HEK293 (cell line): ENCODE results near the gene PRR18.

Experiments used
- CTCF ChIA-PET: fragments of 350-600 bp; formaldehyde crosslinking; extraction: SDS; loops from one replicate; lab custom pipeline; 2021; ENCODE audit warnings: antibody characterized with exemption; lab: Yijun Ruan, JAX
- POLR2A ChIA-PET: fragments of 300-600 bp; formaldehyde crosslinking; extraction: SDS; loops from one replicate; lab custom pipeline; 2020; ENCODE audit warnings: antibody characterized with exemption, inconsistent platforms; lab: Yijun Ruan, JAX
- H3K27ac ChIP-seq: fragments of 200-500 bp; sonication (Bioruptor generic); 2 replicates; pipeline ENCODE4 v1.5.1; 2014; ENCODE audit warnings: low read depth, low read length, control low read depth, inconsistent platforms; ENCODE audit errors: extremely low read depth
- H3K36me3 ChIP-seq, 2 experiments: fragments of 200-500 bp in 1 of 2; sonication (Bioruptor generic) in 1 of 2; 1 replicate in 1 of 2; 2 replicates in 1 of 2; pipeline ENCODE4 v1.5.1; 2014 to 2017; ENCODE audit warnings: inconsistent platforms in 2 of 2, low read length in 2 of 2; ENCODE audit not compliant: control insufficient read depth in 2 of 2, insufficient read depth in 1 of 2
- H3K4me1 ChIP-seq: fragments of 200-500 bp; sonication (Bioruptor generic); 2 replicates; pipeline ENCODE4 v1.5.1; 2014; ENCODE audit warnings: mild to moderate bottlenecking, low read length, inconsistent platforms; ENCODE audit not compliant: control insufficient read depth, insufficient read depth
- H3K4me3 ChIP-seq: 2 replicates; pipeline ENCODE4 v1.5.1; 2011; ENCODE audit warnings: low read depth, mild to moderate bottlenecking, control low read depth, low read length, moderate library complexity
- H3K9me3 ChIP-seq: fragments of 200-500 bp; sonication (Bioruptor generic); 2 replicates; pipeline ENCODE4 v1.5.1; 2014; ENCODE audit warnings: low read depth, low read length, inconsistent platforms; ENCODE audit not compliant: control insufficient read depth, insufficient read depth
- GLI4 ChIP-seq: fragments of 450-650 bp; formaldehyde crosslinking; IDR thresholded peaks from 2 replicates; pipeline ENCODE4 v1.5.1; 2016; ENCODE audit warnings: missing biosample characterization, missing genetic modification characterization
- PRDM1 ChIP-seq: fragments of 450-650 bp; formaldehyde crosslinking; IDR thresholded peaks from 2 replicates; pipeline ENCODE4; 2016; ENCODE audit warnings: missing biosample characterization, missing genetic modification characterization
- SCRT1 ChIP-seq: fragments of 450-650 bp; formaldehyde crosslinking; IDR thresholded peaks from 2 replicates; pipeline ENCODE4 v1.5.1; 2016; ENCODE audit warnings: missing biosample characterization, missing genetic modification characterization, borderline replicate concordance
- SP3 ChIP-seq: fragments of 450-650 bp; formaldehyde crosslinking; IDR thresholded peaks from 2 replicates; pipeline ENCODE4 v1.5.1; 2016; ENCODE audit warnings: missing biosample characterization, missing genetic modification characterization
- TCF7L2 ChIP-seq: IDR thresholded peaks from 2 replicates; pipeline ENCODE4 v1.6.1; 2011; ENCODE audit warnings: low read depth, mild to moderate bottlenecking, inconsistent platforms, low read length, moderate library complexity, borderline replicate concordance
- WT1 ChIP-seq: fragments of 450-650 bp; formaldehyde crosslinking; IDR thresholded peaks from 2 replicates; pipeline ENCODE4 v1.5.1; 2016; ENCODE audit warnings: missing biosample characterization, missing genetic modification characterization
- ZBTB44 ChIP-seq: fragments of 450-650 bp; IDR thresholded peaks from 2 replicates; pipeline ENCODE4 v1.5.1; 2018; ENCODE audit warnings: missing biosample characterization, mild to moderate bottlenecking, missing genetic modification characterization
- ZBTB48 ChIP-seq: fragments of 450-650 bp; formaldehyde crosslinking; IDR thresholded peaks from 2 replicates; pipeline ENCODE4 v1.5.1; 2016; ENCODE audit warnings: missing biosample characterization, missing genetic modification characterization
- ZFHX2 ChIP-seq: fragments of 450-650 bp; formaldehyde crosslinking; conservative IDR thresholded peaks from 2 replicates; pipeline ENCODE4 v1.5.1; 2016; ENCODE audit warnings: missing biosample characterization, missing genetic modification characterization
- ZIC2 ChIP-seq: fragments of 450-650 bp; formaldehyde crosslinking; IDR thresholded peaks from 2 replicates; pipeline ENCODE4 v1.5.1; 2016; ENCODE audit warnings: missing biosample characterization, missing genetic modification characterization
- ZNF140 ChIP-seq: fragments of 450-650 bp; formaldehyde crosslinking; IDR thresholded peaks from 2 replicates; pipeline ENCODE4 v1.5.1; 2016; ENCODE audit warnings: missing biosample characterization, missing genetic modification characterization
- ZNF148 ChIP-seq: fragments of 450-650 bp; formaldehyde crosslinking; IDR thresholded peaks from 2 replicates; pipeline ENCODE4 v1.5.0; 2017; ENCODE audit warnings: missing biosample characterization, missing genetic modification characterization, borderline replicate concordance
- ZNF404 ChIP-seq: fragments of 450-650 bp; formaldehyde crosslinking; IDR thresholded peaks from 2 replicates; pipeline ENCODE4 v1.5.1; 2017; ENCODE audit warnings: missing biosample characterization, missing genetic modification characterization
- ZNF501 ChIP-seq: fragments of 450-650 bp; formaldehyde crosslinking; IDR thresholded peaks from 2 replicates; pipeline ENCODE4 v1.5.1; 2016; ENCODE audit warnings: missing biosample characterization, missing genetic modification characterization
- ZNF514 ChIP-seq: fragments of 450-650 bp; formaldehyde crosslinking; IDR thresholded peaks from 2 replicates; pipeline ENCODE4 v1.5.1; 2016; ENCODE audit warnings: missing biosample characterization, missing genetic modification characterization
- ZNF518A ChIP-seq: fragments of 450-650 bp; formaldehyde crosslinking; conservative IDR thresholded peaks from 2 replicates; pipeline ENCODE4 v1.5.1; 2016; ENCODE audit warnings: low read depth, missing biosample characterization, missing genetic modification characterization
- ZNF544 ChIP-seq: fragments of 450-650 bp; formaldehyde crosslinking; IDR thresholded peaks from 2 replicates; pipeline ENCODE4 v1.5.0; 2017; ENCODE audit warnings: missing biosample characterization, missing genetic modification characterization
- ZNF561 ChIP-seq: fragments of 450-650 bp; IDR thresholded peaks from 2 replicates; pipeline ENCODE4 v1.5.1; 2018; ENCODE audit warnings: missing biosample characterization, missing genetic modification characterization, borderline replicate concordance
- ZNF571 ChIP-seq: fragments of 450-650 bp; formaldehyde crosslinking; IDR thresholded peaks from 2 replicates; pipeline ENCODE4 v1.5.0; 2017; ENCODE audit warnings: missing biosample characterization, missing genetic modification characterization
- ZNF596 ChIP-seq: fragments of 450-650 bp; IDR thresholded peaks from 2 replicates; pipeline ENCODE4 v1.5.0; 2018; ENCODE audit warnings: missing biosample characterization, mild to moderate bottlenecking, missing genetic modification characterization, moderate library complexity
- ZNF658 ChIP-seq: fragments of 450-650 bp; formaldehyde crosslinking; IDR thresholded peaks from 2 replicates; pipeline ENCODE4; 2016; ENCODE audit warnings: missing biosample characterization, missing genetic modification characterization
- ZSCAN30 ChIP-seq: fragments of 450-650 bp; IDR thresholded peaks from 2 replicates; pipeline ENCODE4 v1.5.1; 2018; ENCODE audit warnings: missing biosample characterization, mild to moderate bottlenecking, missing genetic modification characterization, moderate library complexity
- ZSCAN4 ChIP-seq: fragments of 450-650 bp; formaldehyde crosslinking; IDR thresholded peaks from 2 replicates; pipeline ENCODE4 v1.5.1; 2017; ENCODE audit warnings: missing biosample characterization, missing genetic modification characterization

The PRR18 gene

GRCh38 chr6:166318227-166318626, 10.0 kb upstream of the PRR18 start (continued):
- no peak for TF ChIP-seq ZSCAN4
- TF ChIP-seq ZNF501: no peak
- TF ChIP-seq TCF7L2: no peak
- TF ChIP-seq ZNF561: no peak
- TF ChIP-seq ZNF514 (tag by site-specific recombination): no peak
- no peak for TF ChIP-seq ZNF658 (tag by site-specific recombination)
- no peak for TF ChIP-seq SP3
- TF ChIP-seq GLI4 (tag by site-specific recombination): no peak
- no peak for TF ChIP-seq PRDM1 (tag by site-specific recombination)

- Histone ChIP-seq H3K4me1 (no peaks in the 10 kb centered on the region), H3K4me3 (no peak overlapping the region), H3K27ac (no peak overlapping the region), H3K9me3 (no peaks in the 10 kb centered on the region), H3K36me3 (peaks cover 21 to 34% of the 10 kb centered on the region in 2 experiments)
- CTCF ChIA-PET: interaction anchor here (0.8 to 1.5 kb wide), 3 partner anchors 77 to 160 kb away, joined by 3 to 9 read pairs (median 4); no protein-coding TSS in a partner anchor
- POLR2A ChIA-PET: interaction anchor here (1.7 kb wide), 1 partner anchor 25 kb away, joined by 4 read pairs; the partner anchor contains the start of gene SFT2D1
- TF ChIP-seq ZNF514 (tag by site-specific recombination) (no peak), PRDM1 (tag by site-specific recombination) (no peak), SCRT1 (tag by site-specific recombination) (no peak), ZNF596 (tag by site-specific recombination) (no peak), ZNF140 (tag by site-specific recombination) (no peak), ZNF544 (tag by site-specific recombination) (no peak), ZNF518A (tag by site-specific recombination) (no peak), ZNF404 (no peak), ZFHX2 (tag by site-specific recombination) (no peak), ZIC2 (no peak), ZNF571 (tag by site-specific recombination) (no peak)
These were observed 9.3 kb upstream of the PRR18 start for GRCh38 chr6:166317261-166318212.

- ChIA-PET POLR2A (no interaction called here), CTCF (no interaction called here)
- no peaks in the 10 kb centered on the region for H3K4me1 ChIP-seq
- H3K4me3 ChIP-seq: no peak overlapping the region
- no peak overlapping the region for H3K27ac ChIP-seq
- peaks cover under 1 to 16% of the 10 kb centered on the region in 2 experiments; a peak in 2 of 3 replicates for H3K36me3 ChIP-seq
- TF ChIP-seq ZBTB48 (tag by site-specific recombination): no peak
- no peak for TF ChIP-seq ZSCAN30
- TF ChIP-seq WT1: no peak
- TF ChIP-seq ZNF148 (tag by site-specific recombination): no peak
- TF ChIP-seq ZBTB44 (tag by site-specific recombination): no peak
- no peaks in the 10 kb centered on the region for H3K9me3 ChIP-seq
These were observed 7.2 kb upstream of the PRR18 start for GRCh38 chr6:166315436-166315835.
